ENCODE measurements around the gene ERAS. TPM values are rescaled to one million over a fixed set of nuclear protein-coding genes. Genes with fewer than 3 reads are reported as not detected.

ERAS gene
- total and polyA plus RNA-seq, 4 donors: not detected

DNA sequence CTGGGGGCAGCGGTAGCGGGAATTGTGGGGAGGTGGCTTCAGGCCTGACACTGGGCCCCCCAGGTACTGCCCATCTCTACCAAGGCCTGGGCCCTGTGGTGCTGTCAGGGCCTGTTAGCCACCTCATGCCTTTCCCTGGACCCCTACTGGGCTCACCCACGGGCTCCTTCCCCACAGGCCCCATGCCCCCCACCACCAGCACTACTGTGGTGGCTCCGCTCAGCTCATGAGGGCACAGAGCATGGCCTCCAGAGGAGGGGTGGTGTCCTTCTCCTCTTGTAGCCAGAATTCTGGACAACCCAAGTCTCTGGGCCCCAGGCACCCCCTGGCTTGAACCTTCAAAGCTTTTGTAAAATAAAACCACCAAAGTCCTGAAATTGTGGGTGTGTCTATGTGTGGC lies 32.4 kb upstream of the ERAS start:
- Histone ChIP-seq H3K4me3 (ENCODE audit: low read depth in 1 of 3, low read length in 3 of 3) (no peak overlapping the region), H3K9ac (ENCODE audit: low read depth in 1 of 2, low read length in 2 of 2) (no peak overlapping the region), H3K27ac (ENCODE audit: low read depth in 1 of 2, low read length in 2 of 2) (no peak overlapping the region), H3K27me3 (ENCODE audit: control insufficient read depth in 4 of 4, insufficient read depth in 4 of 4, low read length in 3 of 4) (peaks cover 0 to 3% (median 0%) of the 10 kb centered on the region in 4 donors), H3K36me3 (ENCODE audit: control insufficient read depth in 4 of 4, insufficient read depth in 3 of 4, low read depth in 1 of 4, low read length in 3 of 4) (no peaks in the 10 kb centered on the region), H3K4me1 (ENCODE audit: control insufficient read depth in 4 of 4, insufficient read depth in 4 of 4, low read length in 3 of 4) (no peaks in the 10 kb centered on the region), H3K9me3 (ENCODE audit: control insufficient read depth in 4 of 4, low read length in 3 of 4) (no peaks in the 10 kb centered on the region)
- DNase-seq (ENCODE audit: low spot score): no peak
- 91% methylated on average over 4 of the region's 4 CpGs for WGBS
- TF ChIP-seq YY1 (IDR thresholded peaks at IDR 0.05) (no peak), HNF4G (IDR thresholded peaks at IDR 0.05) (no peak), JUND (IDR thresholded peaks at IDR 0.05) (no peak), MAX (IDR thresholded peaks at IDR 0.05) (no peak), EGR1 (IDR thresholded peaks at IDR 0.05; ENCODE audit: low read depth in 2 of 2) (no peak)

- DNase-seq (ENCODE audit: low spot score): no peak
- 89% methylated on average over 12 of the region's 12 CpGs for WGBS
Measured at GRCh38 chrX:48794340-48794910, 31.9 kb upstream of the ERAS start.

More at GRCh38 chrX:48794340-48794910, 31.9 kb upstream of the ERAS start:
- Histone ChIP-seq H3K27ac (ENCODE audit: low read depth in 1 of 2, low read length in 2 of 2) (no peak overlapping the region), H3K4me3 (ENCODE audit: low read depth in 1 of 3, low read length in 3 of 3) (no peak overlapping the region), H3K36me3 (ENCODE audit: control insufficient read depth in 4 of 4, insufficient read depth in 3 of 4, low read depth in 1 of 4, low read length in 3 of 4) (no peaks in the 10 kb centered on the region), H3K27me3 (ENCODE audit: control insufficient read depth in 4 of 4, insufficient read depth in 4 of 4, low read length in 3 of 4) (peaks cover 0 to 3% (median 0%) of the 10 kb centered on the region in 4 donors), H3K9me3 (ENCODE audit: control insufficient read depth in 4 of 4, low read length in 3 of 4) (no peaks in the 10 kb centered on the region), H3K9ac (ENCODE audit: low read depth in 1 of 2, low read length in 2 of 2) (no peak overlapping the region), H3K4me1 (ENCODE audit: control insufficient read depth in 4 of 4, insufficient read depth in 4 of 4, low read length in 3 of 4) (no peaks in the 10 kb centered on the region)
- TF ChIP-seq NR2F2 (IDR thresholded peaks at IDR 0.05) (no peak), ATF3 (IDR thresholded peaks at IDR 0.05) (no peak), RXRA (IDR thresholded peaks at IDR 0.05) (no peak), ZBTB33 (IDR thresholded peaks at IDR 0.05) (no peak)
- TF ChIP-seq, protein P1, sequence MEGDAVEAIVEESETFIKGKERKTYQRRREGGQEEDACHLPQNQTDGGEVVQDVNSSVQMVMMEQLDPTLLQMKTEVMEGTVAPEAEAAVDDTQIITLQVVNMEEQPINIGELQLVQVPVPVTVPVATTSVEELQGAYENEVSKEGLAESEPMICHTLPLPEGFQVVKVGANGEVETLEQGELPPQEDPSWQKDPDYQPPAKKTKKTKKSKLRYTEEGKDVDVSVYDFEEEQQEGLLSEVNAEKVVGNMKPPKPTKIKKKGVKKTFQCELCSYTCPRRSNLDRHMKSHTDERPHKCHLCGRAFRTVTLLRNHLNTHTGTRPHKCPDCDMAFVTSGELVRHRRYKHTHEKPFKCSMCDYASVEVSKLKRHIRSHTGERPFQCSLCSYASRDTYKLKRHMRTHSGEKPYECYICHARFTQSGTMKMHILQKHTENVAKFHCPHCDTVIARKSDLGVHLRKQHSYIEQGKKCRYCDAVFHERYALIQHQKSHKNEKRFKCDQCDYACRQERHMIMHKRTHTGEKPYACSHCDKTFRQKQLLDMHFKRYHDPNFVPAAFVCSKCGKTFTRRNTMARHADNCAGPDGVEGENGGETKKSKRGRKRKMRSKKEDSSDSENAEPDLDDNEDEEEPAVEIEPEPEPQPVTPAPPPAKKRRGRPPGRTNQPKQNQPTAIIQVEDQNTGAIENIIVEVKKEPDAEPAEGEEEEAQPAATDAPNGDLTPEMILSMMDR (IDR thresholded peaks at IDR 0.05; ENCODE audit: low read depth, low read length, missing input control): no peak

Data from liver (tissue), 9 donors.